DMS153 (cell line): ENCODE data around the gene PRR9.
A peak's percentile ranks its signal among the peaks of the same experiment; 100 is the strongest.
"Not testable (repeated sequence)": the region's sequence is repeated elsewhere in the genome, so short reads cannot be mapped to it uniquely, and the experiment has no call there.

Source experiments
- DNase-seq: peaks from one replicate; lab custom pipeline; 2025; lab: John Stamatoyannopoulos, UW

The PRR9 gene, protein sequence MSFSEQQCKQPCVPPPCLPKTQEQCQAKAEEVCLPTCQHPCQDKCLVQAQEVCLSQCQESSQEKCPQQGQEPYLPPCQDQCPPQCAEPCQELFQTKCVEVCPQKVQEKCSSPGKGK

DNA sequence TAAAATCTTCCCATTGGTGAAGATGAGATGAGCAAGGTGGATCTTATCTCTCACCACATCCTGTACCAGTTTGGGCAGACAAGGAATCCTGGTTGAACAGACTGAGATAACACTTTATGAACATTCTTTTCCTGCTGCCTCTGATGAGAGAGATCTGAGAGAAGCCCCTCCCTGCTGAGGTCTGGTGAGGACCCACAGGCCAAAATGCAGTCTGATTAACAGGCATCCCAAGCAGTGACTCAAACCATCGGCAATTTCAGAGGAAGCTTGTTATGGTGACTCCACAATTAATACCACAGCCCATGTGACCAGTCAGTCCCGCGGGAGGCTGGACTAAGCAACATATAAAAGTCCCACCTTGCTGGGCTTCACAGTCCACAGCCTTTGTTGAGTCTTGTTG lies at the start of gene PRR9:
PRR9 (plus strand) TSS at position 373 of the 400 bp plus-strand sequence. CDS start 561 bp downstream, outside the sequence.
- DNase-seq, result no peak

DNA sequence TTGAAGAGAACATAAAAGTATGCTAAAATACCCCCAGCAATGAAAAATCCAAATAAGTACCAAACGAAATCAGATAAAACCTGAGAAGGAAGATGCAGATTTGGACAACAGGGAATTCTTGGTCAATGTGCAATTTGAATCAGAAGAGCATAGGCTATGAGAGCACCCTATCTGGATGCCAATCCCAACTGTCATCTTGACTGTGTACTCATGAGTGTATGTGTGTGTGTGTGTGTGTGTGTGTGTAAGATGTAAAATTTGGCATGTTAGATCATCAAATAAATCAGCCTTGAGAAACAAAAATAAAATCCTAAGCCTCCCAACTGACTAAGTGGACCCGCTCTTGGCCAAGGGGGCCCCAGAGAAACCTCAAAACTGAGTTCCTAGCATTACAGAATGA lies 48.7 kb upstream of the PRR9 start:
- DNase-seq, result no peak

DNA sequence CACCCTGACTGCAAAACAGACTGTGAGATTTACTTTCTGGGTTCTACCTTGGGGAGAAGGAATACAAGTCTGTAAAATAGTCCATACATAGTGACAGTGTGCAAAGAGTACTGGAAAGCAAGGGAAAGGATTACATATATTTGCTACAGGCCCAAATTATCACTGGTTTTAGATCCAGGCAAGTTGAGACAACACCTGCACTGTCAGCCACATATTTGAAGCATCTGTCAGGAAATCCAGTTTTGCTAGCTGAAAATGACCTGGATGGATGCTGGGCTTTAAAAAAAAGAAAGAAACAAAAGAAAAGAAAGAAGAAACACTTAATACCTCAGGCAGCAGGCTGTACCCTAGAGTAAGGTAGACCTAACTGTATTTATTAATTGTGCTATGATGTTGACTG lies 42.8 kb upstream of the PRR9 start:
- DNase-seq, result no peak

DNA sequence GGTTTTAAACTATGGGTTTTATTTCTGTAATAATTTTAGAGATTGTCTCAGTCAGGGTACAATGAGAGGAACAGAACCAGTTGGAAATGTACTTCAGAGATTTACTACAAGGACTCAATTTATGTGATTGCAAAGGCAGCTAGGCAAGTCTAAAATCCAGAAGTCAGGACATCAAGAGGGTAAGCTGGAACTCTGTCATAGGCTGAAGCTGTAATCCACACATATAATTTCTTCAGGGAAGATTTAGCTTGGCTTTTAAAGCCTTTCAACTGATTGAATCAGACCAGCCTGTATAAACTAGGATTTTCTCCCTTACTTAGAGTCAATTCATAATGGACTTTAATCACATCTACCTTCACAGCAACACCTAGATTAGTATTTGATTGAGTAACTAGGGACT lies 38.5 kb upstream of the PRR9 start:
- DNase-seq, result no peak

DNA sequence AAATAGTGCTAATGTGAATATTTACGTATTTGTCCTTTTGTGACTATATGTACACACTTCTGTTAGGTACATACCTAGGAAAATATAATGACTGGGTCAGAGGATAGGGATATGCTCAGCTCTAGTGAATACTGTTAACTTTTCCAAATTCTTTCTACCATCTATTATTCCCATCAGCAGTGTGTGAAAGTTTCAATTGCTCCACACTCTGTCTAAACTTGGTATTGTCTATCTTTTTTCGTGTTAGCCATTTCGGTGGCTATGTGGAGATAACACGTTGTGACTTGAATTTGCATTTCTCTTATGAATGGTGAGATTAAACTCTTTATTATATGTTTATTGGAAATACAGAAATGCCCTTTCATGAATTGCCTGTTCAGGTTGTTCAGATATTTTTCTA lies 36.8 kb upstream of the PRR9 start:
- DNase-seq, result no peak

DNA sequence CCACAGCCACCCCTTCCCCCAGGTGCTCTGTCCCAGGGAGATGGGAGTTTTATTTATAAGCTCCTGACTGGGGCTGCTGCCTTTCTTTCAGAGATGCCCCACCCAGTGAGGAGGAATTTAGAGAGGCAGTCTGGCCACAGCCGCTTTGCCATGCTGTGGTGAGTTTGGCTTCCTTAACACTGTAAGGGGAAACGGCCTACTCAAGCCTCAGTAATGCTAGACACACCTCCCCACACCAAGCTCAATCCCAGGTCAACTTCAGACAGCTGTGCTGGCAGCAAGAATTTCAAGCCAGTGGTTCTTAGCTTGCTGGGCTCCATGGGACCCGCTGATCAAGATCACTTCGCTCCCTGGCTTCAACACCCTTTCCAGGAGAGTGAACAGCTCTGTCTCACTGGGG lies 29.1 kb upstream of the PRR9 start:
- DNase-seq, result not testable (repeated sequence)

DNA sequence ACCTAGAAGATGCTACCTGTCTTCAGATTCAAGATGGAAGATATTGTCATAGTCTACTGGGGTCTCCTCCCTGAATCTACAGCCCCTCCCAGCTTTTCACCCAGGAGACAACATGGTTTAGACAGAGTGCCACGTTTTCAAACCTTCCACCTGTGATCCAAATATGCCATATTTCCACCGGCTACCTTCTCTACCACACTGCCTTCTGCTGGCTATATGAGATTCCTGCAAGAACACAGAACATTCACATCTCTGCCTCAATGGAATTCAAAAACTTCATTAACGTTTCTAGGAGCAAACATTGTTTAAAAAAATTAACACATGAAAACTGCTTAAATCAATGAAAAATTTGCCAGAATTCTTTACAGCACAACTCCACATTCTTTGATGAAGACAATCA lies 27.0 kb upstream of the PRR9 start:
- DNase-seq, result no peak

DNA sequence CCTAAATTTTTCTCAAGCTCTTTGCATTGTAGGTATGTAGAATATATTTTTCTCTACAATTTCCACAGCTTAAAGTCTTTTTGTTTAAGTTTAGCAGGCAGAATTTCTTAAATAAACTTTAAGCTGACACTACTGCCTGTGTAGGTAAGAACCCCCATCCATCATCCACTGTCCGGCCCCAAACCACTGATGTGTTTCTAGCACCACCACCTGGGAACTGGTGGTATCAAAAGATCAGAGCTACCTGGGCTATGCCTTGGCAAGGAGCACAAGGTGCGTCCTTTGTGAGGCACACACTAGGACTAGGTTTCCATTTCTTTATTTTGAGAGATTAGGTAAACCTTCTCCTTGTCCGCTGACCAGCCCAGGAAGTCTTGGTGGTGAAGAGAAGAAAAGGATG lies 24.7 kb upstream of the PRR9 start:
- DNase-seq, result peak; percentile 11

DNA sequence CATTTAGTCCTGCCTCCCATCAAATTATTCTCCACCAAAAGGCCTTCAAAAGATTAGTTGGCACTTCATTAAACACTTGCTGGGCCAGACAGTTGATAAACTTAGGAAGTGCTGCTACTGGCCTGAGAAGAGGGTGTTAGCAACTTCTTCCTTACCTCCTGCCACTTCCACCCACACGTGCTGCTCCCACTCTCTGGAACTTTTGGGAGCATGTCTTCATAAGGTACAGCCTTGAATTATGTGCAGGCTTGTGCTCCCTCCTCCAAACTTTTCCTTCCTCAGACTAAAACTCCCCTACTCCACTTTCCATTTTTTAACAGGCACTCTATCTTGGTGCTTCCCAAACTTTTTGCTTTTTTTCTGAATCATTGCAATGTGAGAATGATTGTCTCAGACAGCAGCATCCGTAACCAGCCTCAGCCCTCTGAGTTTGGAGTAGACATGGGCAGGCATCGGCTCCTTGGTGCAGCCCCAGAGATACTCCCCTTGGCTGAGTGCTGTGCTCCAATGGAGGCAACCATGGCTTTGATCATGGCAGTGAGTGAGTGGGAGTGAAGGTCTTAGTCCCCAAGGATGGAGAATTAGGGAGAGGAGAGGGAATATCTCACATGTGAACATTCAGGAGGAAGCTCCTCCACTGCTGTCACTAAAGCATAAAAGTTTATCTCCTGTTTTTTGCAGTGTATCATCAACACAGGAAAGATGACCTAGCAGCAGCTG lies 22.9 kb upstream of the PRR9 start:
- no peak for DNase-seq

DNA sequence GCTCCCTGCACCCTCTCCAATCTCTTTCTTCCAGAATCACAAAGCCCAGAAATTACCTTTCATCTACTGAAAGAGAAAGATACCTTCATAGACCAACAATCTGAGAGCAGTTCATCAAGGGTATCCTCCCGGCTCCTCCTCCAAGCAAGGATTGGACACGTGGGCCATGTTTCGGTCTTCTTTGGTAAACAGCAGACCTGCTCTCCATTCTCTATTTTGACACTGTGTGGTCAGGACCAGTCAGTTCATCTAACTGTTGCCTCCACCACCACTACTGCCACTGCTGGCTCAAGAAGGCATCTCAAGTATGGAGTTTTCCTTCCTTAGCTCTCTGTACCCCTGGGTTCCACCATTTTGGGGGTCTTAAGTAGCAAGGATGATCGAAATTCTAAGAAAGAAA lies 22.2 kb upstream of the PRR9 start:
- DNase-seq, result no peak

DNA sequence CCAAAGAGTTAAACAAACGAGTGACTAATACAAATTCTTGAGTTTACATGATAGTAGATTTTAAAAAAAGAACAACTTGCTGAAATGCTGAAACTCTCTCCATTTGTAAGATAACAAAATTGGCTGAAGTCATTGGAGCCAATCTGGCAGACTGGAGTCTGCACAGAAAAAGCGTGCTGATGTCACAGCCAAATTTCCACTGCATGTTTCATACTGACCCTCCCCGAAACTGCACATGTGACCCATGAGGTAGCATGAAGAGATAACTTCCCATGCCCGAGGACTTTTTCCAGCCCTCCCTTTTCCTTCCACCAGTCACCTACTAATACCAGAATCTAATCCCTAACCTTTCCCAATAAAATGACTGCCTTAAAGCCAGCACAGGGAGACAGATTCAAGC lies 15.4 kb upstream of the PRR9 start:
- no peak for DNase-seq

DNA sequence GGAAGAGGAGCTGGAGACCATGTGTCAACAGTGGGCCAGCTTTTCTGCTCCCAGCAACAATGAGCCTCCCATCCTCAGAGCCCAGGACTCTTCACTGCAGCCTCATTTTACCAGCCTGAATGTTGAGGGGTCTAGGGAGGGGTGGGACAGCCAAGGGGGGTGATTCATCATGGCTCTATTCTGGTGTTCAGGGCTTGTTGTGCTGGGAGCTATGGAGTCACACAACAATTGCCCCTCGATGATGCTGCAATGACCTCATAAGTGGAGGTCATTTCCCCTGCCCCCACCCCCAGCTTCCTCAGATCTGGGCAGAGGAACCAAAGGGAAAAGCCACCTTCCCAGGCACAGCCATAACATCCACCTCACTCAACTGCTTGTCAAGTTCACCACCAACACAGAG lies 14.3 kb upstream of the PRR9 start, which contains the start of gene LELP1:
LELP1 (plus strand) TSS at position 301 of the 400 bp plus-strand sequence. CDS start 1,278 bp downstream, outside the sequence.
- no peak for DNase-seq

DNA sequence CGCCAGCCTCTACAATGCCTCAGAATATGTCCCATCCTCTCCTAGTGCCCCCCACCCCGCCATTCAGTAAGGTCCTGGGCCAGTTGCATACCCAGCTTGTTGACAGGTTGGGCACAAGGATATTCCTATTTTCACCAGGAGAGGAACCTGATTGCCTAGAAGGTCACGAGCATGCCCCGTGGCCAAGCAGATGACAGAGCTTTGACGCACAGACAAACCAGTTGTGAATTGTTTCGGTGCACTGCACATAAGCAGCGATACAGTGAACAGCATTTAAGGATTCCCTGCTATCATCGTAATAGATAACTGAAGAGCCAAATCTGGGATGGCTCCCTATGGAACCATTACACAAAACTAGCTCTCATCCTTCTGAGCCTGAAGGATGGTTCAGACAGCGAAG lies 10.8 kb upstream of the PRR9 start:
- DNase-seq, result no peak

DNA sequence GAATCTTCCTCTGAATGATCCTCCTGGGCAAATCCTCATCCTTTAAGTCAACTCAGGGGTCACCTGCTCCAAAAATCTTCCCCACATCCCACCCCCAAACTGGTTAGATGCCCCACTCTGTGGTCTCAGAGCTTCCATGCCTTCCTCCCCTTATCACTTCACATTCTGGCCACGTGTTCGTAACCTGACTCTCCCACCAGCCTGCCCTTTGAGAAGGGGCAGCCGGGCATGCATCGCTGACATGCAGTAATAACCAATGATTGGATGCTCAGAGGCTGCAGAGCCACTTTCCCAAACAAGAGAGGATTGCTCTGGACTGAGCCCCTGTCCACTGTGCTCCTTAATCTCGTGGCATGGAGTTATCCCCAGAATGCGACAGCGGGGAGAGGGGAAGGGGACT lies 7.2 kb upstream of the PRR9 start:
- DNase-seq, result no peak

DNA sequence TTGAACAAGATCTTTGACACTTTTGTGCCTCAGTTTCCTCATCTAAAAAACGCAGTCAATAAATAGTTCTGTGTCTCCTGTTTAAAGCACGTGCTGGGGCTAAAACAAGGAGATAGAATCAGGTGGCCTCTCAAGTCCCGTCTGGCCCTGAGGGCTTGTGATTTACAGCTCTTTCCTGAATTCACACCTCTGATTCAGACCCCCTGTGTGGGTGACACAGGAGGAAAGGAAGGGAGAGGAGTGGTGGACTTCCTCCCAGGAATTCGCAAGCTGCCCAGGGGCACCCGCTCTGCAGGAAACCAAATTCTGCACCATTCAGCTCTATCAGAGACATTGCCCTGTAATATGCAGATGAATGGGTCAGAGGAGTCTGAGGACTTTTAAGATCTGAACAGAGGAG lies 5.2 kb upstream of the PRR9 start:
- DNase-seq, result no peak

DNA sequence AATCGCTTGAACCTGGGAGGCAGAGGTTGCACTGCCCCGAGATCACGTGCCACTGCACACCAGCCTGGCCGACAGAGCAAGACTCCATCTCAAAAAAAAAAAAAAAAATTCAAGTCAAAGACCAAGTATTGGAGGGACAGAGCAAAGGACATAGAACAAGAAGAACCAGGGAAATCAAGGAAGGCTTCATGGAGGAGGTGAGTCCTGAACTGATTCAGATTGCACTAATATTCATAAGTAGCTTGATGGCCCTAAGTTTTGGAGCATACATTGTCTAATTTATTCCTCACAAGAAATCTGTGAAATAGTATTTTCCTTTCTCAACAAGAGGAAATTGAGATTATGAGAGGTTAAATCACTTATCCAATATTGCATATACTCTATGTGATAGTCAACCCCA lies 3.9 kb upstream of the PRR9 start:
- no peak for DNase-seq

DNA sequence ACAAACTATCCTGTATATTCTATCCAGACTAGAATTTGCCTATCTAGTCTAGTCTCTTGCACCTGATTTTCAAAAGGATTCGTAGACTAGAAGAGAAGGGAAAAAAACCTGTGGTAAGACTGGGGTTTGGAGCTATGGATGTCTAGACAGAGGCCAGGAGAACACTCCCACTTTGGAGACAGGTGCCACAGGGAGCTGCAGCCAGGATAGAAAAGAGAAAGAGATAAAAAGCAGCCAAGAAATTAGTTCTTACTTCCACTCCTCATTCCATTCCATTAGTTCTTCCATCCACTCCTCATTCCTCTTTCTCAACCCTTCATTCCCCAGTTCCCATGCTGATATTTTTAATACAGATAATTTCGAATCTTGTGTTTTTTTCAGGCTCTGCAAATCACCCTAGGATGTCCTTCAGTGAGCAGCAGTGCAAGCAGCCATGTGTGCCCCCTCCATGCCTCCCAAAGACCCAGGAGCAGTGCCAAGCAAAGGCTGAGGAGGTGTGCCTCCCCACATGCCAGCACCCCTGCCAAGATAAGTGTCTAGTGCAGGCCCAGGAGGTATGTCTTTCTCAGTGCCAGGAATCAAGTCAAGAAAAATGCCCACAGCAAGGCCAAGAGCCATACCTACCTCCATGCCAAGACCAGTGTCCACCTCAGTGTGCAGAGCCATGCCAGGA lies 496 bp downstream of the PRR9 start:
- DNase-seq, result no peak

DNA sequence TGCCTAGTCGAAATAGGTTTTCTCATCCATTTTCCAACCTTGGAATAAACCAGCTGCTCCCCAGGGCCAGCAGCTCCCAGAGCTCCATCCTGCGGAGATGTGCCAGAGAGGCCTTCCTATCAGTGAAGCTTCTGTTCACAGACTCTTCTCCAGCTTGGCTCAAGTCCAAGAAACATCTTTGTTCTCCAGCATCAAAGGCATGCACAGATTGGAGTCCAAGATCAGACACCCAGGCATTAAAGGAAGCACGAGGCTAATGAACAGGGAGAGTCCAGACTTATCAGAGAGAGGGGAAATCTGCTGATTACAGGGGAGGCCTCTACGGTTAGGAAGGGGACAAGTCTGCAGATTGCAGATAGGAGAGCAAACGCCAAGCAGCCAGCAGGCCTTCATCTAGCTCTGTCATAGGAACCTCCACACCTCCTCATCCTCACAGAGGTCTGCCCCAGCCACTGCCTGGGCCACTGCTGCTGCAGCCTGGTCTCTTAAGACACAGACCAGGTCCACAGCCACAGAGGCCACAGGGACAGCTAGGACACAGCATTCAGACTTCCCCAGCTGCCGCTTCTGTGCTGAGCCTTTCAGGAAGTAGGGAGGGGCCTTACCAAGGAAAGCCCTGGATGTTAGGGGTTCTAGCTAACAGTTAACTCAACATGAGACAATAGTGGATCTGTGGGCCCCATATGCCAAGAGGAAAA lies 3.4 kb downstream of the PRR9 start:
- DNase-seq, result no peak

DNA sequence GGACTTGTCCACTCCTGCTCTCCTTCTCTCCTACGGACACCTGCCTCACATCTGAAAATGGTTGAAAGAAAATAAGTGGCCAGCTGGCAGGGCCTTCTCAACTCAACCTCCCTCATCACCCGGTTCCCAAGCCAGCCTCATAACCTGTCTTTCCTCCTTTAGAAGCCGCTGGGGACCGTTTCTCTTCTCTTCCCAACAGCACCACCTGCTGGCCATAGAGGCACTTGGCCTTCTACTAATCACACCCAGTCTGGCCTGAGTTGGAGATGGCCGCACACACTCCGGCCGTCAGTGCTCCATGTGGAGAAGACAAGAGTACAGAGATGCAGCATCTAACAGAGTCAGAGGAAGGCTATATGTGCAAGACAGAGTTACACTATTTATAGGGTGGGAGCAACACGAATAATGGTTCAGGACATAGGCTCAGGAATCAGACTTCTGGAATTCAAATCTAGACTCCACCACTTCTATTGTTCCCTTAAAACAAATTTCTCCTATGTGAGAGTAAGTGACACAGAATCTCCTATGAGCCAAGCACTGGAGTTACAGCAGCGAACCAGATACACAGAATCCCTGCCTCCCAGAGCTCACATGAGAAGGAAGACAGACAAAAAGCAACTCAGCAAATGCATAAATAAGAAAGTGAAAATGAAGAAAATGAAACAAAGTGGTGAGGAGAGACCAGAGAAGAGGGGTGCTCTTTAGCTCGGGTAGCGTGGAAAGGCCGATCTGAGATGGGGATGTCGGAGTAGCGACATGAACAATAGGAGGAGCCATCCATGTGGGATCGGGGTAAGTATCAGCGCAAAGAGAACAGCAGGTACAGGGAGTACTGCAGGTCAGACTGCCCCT lies 5.9 kb downstream of the PRR9 start:
- DNase-seq, result peak; percentile 52

DNA sequence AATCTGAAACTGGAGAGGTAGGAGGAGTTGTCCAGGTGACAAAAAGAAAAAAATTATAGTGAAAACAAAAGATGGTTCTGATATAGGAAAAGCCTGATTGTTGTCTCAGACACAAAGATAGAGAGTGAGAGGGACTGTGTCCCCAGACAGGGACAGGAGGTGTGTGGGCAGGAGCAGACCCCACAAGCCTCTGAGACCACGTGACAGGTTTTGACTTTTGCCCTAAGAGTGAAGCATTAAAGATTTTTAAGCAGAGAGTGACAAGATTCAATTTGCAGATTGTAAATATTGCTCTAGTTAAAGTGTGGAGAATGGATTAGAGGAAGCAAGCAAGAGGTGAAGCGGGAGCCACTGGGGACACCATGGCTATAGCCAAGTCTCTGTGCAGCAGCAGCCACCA lies 10.4 kb downstream of the PRR9 start:
- DNase-seq, result no peak

DNA sequence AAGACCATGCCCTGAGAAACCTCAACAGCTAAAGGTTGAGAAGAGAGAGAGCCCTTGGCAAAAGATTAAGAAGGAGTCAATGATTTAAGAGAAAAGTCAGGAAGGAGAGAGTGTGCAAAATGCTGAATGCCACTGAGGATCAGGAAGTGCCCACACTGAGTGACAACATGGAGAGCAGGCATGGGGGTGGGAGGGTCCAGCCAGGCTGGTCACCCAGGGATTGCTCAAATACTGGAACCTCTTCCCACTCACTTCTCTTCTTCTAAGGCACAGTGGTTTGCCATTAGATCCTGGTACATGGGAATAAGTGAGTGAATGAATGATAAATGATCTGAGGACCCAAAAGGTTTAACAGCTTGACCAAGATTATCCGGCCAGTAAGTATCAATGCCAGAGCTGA lies 11.1 kb downstream of the PRR9 start:
- no peak for DNase-seq
